T follicular helper cell (primary cell): Measurements from ENCODE around the gene FAR1.
"Not testable (repeated sequence)": the region's sequence is repeated elsewhere in the genome, so short reads cannot be mapped to it uniquely, and the experiment has no call there.

Experiments
- DNase-seq: peaks from one replicate; pipeline ENCODE4 v3.0.0-alpha.2; 2020; ENCODE audit warnings: low read depth

Gene FAR1

GRCh38 chr11:13705710-13706109, 37.2 kb downstream of the FAR1 start:
- no peak for DNase-seq

GRCh38 chr11:13713982-13714381, 45.5 kb downstream of the FAR1 start:
- DNase-seq: no peak

GRCh38 chr11:13717331-13717730, 48.9 kb downstream of the FAR1 start:
- DNase-seq: no peak

GRCh38 chr11:13718394-13718793, 49.9 kb downstream of the FAR1 start:
- no peak for DNase-seq

- no peak for DNase-seq
Observed at GRCh38 chr11:13720940-13721339, 52.5 kb downstream of the FAR1 start.

GRCh38 chr11:13721760-13722159, 53.3 kb downstream of the FAR1 start:
- no peak for DNase-seq

GRCh38 chr11:13726456-13726855, 58.0 kb downstream of the FAR1 start:
- no peak for DNase-seq

- DNase-seq: no peak
Observed at GRCh38 chr11:13728076-13728475, 59.6 kb downstream of the FAR1 start.

GRCh38 chr11:13734530-13734929, 66.1 kb downstream of the FAR1 start:
- no peak for DNase-seq

- no peak for DNase-seq
Observed at GRCh38 chr11:13745165-13745564, 76.7 kb downstream of the FAR1 start.

GRCh38 chr11:13753316-13753715, 84.8 kb downstream of the FAR1 start:
- DNase-seq: not testable (repeated sequence)

GRCh38 chr11:13759050-13759449, 90.6 kb downstream of the FAR1 start:
- no peak for DNase-seq

GRCh38 chr11:13760115-13760514, 91.6 kb downstream of the FAR1 start:
- DNase-seq: no peak

- no peak for DNase-seq
Observed at GRCh38 chr11:13761250-13761649, 92.8 kb downstream of the FAR1 start.

GRCh38 chr11:13761716-13762115, 93.2 kb downstream of the FAR1 start:
- no peak for DNase-seq

- DNase-seq: no peak
Observed at GRCh38 chr11:13762718-13763117, 94.2 kb downstream of the FAR1 start.

GRCh38 chr11:13763341-13763740, 94.9 kb downstream of the FAR1 start:
- DNase-seq: no peak

GRCh38 chr11:13765886-13766285, 97.4 kb downstream of the FAR1 start:
- DNase-seq: no peak

- no peak for DNase-seq
Observed at GRCh38 chr11:13767471-13767870, 99.0 kb downstream of the FAR1 start.

GRCh38 chr11:13769188-13769587, 100.7 kb downstream of the FAR1 start:
- no peak for DNase-seq

GRCh38 chr11:13771151-13771550, 102.7 kb downstream of the FAR1 start:
- DNase-seq: no peak

- peak; percentile 2 for DNase-seq
Observed at GRCh38 chr11:13772223-13773046, 104.0 kb downstream of the FAR1 start.

- no peak for DNase-seq
Observed at GRCh38 chr11:13775471-13775870, 107.0 kb downstream of the FAR1 start.
